GM18502 (cell line): Measurements from ENCODE around the gene ZBED5.

Experiments used
- ATAC-seq: cut with Tn5 transposase; IDR thresholded peaks from one replicate; pipeline ENCODE4 v1.9.1; 2021; ENCODE audit warnings: mild to moderate bottlenecking; ENCODE audit not compliant: unreplicated experiment, poor library complexity

Gene ZBED5

GRCh38 chr11:10881892-10882291 is 24.0 kb upstream of the ZBED5 start:
- ATAC-seq = no peak

GRCh38 chr11:10878408-10879214 is 20.8 kb upstream of the ZBED5 start:
- ATAC-seq = peak; percentile 46

DNA sequence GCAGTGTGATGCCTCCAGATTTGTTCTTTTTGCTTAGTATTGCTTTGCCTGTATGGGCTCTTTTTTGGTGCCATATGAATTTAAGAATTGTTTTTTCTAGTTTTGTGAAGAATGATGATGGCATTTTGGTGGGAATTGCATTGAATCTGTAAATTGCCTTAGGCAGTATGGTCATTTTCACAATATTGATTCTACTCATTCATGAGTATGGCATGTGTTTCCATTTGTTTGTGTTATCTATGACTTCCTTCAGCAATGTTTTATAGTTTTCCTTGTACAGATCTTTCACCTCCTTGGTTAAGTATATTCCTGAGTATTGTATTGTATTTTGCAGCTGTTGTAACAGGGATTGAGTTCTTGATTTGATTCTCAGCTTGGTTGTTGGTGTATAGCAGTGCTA is 18.3 kb upstream of the ZBED5 start:
- no peak for ATAC-seq

- no peak for ATAC-seq
Observed at GRCh38 chr11:10875430-10876021, 17.7 kb upstream of the ZBED5 start.

DNA sequence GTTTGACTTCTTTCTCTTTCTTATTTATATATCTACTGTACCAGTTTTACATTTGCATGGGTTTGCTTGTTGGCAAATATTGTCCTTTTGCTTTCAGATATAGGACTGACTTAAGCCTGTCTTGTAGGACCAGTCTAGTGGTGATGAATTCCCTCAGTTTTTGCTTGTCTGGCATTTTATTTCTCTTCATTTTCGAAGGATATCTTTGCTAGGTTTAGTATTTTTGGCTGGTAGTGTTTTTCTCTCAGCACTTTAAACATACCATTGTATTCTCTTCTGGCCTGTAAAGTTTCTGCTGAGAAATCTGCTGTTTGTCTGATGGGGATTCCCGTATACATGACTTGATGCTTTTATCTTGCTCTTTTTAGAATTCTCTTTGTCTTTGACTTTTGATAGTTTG is 14.2 kb upstream of the ZBED5 start:
- no peak for ATAC-seq

DNA sequence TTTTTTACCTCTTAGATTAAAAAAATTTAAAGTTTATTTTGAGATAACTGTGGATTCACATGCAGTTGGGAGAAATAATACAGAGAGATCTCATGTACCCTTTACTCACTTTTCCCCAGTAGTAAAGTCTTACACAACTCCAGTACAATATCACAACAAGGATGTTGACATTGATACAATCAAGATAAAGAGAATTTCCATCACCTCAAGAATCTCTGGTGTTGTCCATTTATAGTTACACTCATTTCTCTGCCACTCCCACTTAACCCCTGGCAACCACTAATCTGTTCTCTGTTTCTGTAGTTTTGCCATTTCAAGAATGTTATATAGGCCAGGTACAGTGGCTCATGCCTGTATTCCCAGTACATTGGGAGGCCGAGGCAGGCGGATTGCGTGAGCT is 10.5 kb upstream of the ZBED5 start:
- no peak for ATAC-seq

DNA sequence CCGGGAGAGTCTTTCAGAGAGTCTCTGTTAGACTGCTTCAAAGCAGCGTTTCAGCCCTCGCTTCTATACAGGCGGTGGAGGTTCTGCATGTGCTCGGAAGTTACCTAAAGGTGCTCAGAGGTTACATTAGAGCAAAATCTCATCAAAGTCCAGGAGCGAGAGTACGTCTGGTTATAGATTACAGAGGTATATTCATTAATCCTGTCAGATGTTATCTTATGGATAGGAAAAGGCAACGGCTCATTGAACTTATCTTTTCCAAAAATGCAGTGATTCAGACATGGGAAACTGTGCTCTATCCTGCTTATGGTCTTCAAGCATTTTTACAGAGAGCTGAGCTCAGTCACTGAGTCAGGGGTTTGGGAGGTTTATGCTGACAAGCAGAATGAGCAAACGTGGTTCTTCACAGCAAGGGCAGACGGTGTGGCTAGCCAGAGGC is 9.1 kb upstream of the ZBED5 start:
- ATAC-seq = no peak

DNA sequence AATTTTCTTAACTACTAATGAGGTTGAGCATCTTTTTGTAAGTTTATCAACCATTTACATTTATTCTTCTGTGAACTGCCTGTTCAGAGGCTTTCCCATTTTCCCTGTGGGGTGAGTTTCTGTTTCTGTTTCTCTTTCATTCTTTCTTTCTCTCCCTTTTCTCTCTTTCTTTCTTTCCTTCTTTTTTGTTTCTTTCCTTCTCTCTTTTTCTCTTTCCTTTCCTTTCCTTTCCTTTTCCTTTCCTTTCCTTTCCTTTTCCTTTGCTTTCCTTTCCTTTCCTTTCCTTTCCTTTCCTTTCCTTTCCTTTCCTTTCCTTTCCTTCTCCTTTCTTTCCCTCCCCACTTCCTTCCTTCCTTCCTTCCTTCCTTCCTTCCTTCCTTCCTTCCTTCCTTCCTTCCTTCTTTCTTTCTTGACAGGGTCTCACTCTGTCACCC is 8.0 kb upstream of the ZBED5 start:
- no peak for ATAC-seq

- ATAC-seq = no peak
Observed at GRCh38 chr11:10864688-10865087, 6.8 kb upstream of the ZBED5 start.

DNA sequence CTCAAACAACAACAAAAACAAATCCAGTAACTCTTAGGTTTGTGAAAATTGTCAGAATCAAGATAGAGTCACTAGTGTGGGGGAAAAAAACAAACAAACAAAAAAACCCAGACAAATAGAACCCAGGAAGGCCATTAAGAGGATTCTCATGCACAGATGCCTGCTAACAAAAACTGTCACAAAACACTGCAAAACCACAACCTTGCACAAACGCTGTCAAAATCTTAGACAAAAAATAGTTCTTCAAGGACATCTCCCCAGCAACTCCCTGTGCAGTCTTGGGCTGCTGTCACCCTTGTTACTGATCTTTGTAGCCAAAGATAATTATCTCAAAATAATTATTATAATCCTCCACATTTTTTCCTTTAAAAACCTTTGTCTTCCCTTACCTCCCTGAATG is 4.6 kb upstream of the ZBED5 start:
- ATAC-seq = no peak

GRCh38 chr11:10861799-10862198 is 3.9 kb upstream of the ZBED5 start:
- ATAC-seq = no peak

GRCh38 chr11:10861047-10861446 is 3.2 kb upstream of the ZBED5 start:
- ATAC-seq = no peak

DNA sequence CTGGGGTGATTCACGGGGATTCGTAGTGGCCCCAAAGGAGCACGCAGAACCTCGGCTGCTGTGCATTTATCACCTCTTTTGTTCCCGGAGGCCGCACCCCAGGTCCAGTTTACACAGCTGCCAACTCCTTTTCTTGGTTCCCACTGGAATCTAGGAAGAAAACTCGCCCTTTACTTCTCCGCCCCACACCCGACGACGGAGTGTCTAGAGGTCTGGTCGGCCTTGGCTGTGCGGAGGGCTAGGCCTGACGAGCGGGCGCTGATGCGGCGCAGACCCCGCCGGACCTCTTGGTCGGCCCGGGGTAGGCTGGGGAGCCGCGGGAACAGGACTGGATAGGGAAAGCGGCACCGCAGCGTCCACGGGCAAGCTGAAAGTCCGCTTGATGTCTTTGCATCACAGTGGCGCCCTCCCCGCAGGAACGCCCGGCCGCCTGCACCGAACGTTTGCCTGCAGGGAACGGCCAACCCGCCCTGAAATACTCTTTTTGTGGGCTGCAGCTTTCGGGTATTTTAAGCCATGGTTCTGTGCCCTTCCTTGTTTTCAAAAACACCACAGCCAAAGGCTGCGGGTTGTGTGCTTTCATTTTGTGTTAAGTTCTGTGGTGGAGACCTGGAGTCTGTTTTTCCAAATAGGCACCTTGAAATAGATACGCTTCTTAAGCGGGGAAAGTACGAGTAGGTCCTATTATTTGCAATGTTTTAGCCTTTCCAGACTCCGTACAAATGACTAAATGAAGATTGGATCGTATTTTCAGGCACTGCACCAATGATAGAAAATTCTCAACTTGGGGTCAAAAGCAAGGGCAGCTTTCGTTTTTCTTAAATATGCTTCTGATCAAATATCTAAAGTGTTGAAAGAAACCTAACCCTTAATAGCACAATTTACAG is 829 bp upstream of the ZBED5 start:
- peak; percentile 27 for ATAC-seq

DNA sequence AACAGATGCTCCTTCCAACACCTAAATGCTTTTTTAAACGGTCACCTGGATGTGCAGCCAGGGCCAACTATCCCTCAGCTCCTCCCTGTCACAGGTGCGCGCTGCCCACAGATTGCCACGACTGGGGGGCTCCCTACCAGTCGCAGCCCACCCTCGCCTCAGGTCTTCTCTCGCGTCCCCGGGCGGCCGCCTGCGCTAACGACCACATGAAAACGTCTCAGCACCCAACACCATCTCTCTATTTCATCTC is 469 bp downstream of the ZBED5 start:
- ATAC-seq = peak; percentile 28

GRCh38 chr11:10856689-10857458 is 979 bp downstream of the ZBED5 start:
- peak; percentile 1 for ATAC-seq

GRCh38 chr11:10855295-10855694 is 2.6 kb downstream of the ZBED5 start:
- no peak for ATAC-seq

DNA sequence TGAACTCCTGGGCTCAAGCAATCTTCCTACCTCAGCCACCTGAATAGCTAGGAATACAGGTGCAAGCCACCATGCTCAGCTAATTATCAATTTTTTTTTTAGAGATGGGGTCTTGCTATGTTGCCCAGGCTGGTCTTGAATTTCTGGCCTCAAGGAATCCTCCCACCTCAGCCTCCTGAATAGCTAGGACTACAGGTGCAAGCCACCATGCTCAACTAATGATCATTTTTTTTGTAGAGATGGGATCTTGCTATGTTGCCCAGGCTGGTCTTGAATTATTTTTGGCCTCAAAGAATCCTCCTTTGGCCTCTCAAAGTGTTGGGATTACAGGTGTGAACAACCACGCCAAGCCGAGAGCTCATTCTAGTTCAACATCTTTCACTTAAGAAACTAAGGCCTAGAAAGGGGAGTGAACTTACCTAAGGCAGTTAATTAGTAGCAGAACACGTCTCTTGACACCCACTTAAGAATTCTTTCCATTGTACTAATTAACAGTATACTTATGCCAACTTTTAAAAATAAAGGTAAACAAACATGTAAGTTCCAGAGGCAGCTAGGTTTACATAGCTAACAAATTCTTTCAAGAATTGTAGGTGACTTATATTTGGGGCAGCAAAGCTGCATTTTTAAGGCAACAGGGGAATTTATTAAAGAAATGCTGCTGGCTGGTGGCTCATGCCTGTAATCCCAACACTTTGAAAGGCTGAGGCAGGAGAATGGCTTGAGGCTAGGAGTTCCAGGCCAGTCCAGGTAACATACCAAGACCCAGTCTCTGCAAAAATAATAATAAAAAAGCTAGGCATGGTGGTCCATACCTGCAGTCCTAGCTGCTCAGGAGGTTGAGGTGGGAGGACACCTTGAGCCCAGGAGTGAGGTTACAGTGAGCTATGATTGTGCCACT is 9.6 kb downstream of the ZBED5 start:
- ATAC-seq = no peak

GRCh38 chr11:10846660-10847059 is 11.2 kb downstream of the ZBED5 start:
- no peak for ATAC-seq

DNA sequence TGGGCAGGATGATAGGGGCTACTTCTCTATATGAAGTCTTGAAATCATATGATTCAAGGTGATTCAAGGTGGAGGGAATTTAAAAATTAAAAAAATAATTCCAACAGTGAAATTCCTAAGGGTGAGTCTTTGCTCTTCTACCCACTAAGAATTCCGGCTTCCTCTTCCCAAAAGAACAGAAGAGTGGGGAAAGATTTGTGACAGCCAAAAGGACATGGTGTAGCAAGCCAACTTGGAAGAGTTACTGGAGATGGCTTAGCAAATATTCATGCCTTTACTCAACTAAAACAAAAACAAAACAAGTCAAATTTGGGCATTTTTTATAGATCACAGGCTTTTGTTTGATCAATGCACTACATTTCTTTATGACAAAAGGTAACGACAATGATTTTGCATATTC is 12.3 kb downstream of the ZBED5 start:
- ATAC-seq = no peak

GRCh38 chr11:10844796-10845195 is 13.1 kb downstream of the ZBED5 start:
- ATAC-seq = no peak
